Epithelial cell of proximal tubule (primary cell): Measurements from ENCODE around the gene OR2H2. TPM values are rescaled to one million over a fixed set of nuclear protein-coding genes. Genes with fewer than 3 reads are reported as not detected.

Source experiments
- DNase-seq: peaks from one replicate; pipeline ENCODE4 v3.0.0-alpha.2; 2011; ENCODE audit warnings: low read depth
- H3K4me3 ChIP-seq: 2 replicates; pipeline ENCODE4 v1.5.1; 2011; ENCODE audit warnings: low read depth, mild to moderate bottlenecking, low read length
- total RNA-seq: library from RNA; depleted of rRNA; stranded (reverse); fragments of >200 nt; gene quantifications from 2 replicates; pipeline ENCODE4 v1.2.3, GENCODE V29; 2015
- TF ChIP-seq, protein P1 (sequence below): conservative IDR thresholded peaks from 2 replicates; pipeline ENCODE4 v1.5.1; 2012; ENCODE audit warnings: low read depth, mild to moderate bottlenecking, low read length

OR2H2 gene
- not detected in 2 replicates for total RNA-seq

DNA sequence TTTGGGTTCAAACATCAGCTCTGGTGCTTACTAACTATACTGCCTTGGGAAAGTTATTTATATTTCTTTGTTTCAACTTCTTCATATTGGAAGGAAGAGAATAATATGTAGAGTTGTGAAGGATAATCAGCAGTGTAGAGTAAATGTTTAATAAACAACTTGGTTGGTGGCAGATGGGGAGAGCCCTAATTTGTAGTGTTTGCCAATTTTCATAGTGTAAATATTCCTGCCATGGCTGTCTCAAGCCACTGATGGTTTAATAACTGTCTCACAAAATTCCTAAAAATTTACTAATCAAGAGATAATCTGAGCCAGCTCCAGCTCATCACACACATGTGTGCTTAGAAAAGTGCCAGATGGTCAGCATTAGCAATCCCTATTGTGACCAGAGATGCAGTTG is at the start of gene OR2H2:
Gene OR2H2 (plus strand): TSS at position 301 of the 400 bp plus-strand sequence. CDS start 2,824 bp downstream, outside the sequence.
- no peak within 1 kb of the TSS for H3K4me3 ChIP-seq
- no peak for DNase-seq
- TF ChIP-seq, protein P1, sequence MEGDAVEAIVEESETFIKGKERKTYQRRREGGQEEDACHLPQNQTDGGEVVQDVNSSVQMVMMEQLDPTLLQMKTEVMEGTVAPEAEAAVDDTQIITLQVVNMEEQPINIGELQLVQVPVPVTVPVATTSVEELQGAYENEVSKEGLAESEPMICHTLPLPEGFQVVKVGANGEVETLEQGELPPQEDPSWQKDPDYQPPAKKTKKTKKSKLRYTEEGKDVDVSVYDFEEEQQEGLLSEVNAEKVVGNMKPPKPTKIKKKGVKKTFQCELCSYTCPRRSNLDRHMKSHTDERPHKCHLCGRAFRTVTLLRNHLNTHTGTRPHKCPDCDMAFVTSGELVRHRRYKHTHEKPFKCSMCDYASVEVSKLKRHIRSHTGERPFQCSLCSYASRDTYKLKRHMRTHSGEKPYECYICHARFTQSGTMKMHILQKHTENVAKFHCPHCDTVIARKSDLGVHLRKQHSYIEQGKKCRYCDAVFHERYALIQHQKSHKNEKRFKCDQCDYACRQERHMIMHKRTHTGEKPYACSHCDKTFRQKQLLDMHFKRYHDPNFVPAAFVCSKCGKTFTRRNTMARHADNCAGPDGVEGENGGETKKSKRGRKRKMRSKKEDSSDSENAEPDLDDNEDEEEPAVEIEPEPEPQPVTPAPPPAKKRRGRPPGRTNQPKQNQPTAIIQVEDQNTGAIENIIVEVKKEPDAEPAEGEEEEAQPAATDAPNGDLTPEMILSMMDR, result no peak

DNA sequence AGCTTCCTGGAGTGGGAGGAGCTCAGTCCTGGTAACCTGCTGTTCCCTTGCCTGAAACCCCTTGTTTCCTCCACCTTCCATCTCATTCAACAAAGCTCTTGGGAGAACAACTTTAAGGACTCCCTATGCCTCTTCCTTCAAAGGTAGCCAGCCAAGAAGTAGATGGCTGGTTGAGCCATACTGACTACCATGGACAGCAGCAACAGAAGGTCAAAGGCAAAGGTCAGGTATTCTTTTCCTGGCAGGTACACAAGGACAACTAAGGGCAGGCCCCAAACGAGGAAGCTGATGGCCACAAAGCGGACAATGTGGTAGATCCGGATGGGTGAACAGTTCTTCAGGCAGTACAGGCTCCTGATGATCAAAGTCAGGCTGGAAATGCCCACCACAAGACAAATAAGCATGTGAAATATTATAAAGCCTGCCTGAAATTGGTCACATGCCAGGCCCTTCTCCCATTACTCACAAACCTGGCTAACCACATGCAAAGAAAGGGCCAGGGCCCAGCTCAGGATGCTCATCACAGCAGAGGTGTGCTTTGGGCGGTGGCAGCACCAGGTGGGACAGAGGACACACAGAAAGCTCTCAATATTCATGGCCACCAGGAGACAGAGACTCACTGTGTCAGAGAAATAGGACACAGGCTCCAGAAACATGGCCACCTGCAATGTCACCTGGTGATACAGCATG is 47.1 kb upstream of the OR2H2 start:
- no peak for DNase-seq
- TF ChIP-seq, protein P1, result no peak
- H3K4me3 ChIP-seq, result no peak overlapping the region

DNA sequence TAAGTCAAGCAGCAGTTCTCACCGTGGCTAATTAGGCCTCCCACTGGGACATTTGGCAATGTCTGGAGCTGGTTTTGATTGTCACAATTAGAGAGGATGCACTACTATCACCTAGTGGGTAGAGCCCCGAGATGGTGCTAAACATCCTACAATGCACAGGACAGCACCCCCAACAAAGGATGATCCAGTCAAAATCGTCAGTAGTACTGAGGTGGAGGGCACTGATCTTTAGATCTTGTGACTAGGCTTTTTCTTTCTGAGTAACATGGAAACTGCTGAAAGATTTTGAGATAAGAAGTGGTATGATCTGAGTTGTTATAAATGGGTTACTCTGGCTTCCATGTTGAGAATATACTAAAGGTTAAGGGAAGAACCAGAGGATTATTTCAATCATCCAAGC is 37.3 kb upstream of the OR2H2 start:
- no peak for DNase-seq
- TF ChIP-seq, protein P1, result no peak
- H3K4me3 ChIP-seq, result no peak overlapping the region

DNA sequence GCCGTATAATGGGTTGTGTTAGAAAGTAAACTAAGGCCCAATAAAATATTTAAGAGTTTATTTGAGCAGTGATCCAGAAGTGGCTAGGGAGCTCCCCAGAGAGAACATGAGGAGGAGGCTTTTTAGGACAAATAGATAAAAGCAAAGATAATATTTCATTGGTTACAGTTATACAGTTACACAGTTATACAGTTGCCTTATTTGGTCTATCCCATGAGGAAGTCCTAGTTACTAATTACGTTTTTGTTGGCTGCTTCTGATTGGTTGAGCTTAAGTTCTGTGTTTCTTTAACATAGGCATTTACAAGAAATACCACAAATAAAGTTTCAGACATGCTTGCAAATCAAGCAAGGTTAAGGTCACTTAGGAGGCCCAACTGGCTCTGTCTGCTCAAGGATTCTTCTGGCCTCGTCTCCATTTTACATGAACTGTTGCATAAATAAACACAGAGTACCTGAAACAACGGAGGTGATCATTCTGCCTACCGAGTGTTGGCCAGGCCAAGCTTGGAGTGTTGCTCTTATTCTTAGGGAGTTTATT is 32.3 kb upstream of the OR2H2 start:
- peak; percentile 30 for DNase-seq
- H3K4me3 ChIP-seq, result no peak overlapping the region
- TF ChIP-seq, protein P1, result no peak

DNA sequence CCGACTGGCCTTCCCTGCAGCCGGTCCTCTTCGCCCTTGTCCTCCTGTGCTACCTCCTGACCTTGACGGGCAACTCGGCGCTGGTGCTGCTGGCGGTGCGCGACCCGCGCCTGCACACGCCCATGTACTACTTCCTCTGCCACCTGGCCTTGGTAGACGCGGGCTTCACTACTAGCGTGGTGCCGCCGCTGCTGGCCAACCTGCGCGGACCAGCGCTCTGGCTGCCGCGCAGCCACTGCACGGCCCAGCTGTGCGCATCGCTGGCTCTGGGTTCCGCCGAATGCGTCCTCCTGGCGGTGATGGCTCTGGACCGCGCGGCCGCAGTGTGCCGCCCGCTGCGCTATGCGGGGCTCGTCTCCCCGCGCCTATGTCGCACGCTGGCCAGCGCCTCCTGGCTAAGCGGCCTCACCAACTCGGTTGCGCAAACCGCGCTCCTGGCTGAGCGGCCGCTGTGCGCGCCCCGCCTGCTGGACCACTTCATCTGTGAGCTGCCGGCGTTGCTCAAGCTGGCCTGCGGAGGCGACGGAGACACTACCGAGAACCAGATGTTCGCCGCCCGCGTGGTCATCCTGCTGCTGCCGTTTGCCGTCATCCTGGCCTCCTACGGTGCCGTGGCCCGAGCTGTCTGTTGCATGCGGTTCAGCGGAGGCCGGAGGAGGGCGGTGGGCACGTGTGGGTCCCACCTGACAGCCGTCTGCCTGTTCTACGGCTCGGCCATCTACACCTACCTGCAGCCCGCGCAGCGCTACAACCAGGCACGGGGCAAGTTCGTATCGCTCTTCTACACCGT is 31.5 kb upstream of the OR2H2 start:
- DNase-seq, result no peak
- TF ChIP-seq, protein P1, result peak; percentile 13
- H3K4me3 ChIP-seq, result peak overlapping the region; percentile 14

DNA sequence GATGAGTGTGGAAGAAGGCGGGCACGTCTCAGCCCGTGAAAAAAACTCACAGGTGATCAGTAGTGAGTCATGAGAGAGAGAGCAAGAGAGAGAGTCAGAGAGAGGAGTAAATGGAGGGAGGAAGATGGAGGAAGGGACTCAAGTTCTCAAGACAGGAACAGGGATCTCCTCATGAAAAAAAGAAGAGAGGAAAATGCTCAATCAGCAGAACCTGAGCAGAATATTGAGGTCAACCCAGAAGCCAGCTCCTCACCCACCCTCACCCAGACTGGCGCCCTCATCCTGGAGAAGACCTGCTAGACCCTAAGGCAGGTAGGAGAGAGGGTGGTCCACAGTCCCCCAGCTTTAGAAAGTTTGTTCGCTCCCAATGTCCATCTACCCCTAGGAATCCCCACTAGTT is 30.2 kb upstream of the OR2H2 start:
- TF ChIP-seq, protein P1, result no peak
- DNase-seq, result no peak
- no peak overlapping the region for H3K4me3 ChIP-seq

DNA sequence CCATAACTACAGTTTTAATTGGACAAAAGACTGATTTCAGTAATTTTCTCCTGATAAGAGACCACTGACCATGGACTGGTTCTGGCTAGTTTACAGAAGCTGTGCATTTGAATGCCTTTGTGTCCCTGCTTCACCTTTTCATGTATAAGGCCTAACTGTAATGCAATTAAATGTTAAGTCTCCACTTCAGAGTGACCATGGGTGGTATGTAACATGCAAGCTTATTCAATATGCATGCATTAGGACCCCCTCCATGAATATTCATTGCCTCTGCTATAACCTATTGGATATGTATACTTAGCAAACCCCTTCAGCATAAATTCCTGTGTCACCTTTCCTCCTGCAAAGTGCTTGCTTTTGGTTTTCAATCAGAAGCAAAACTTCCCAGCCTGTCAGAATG is 27.6 kb upstream of the OR2H2 start:
- no peak for DNase-seq

More for the DNA sequence above, 27.6 kb upstream of the OR2H2 start:
- no peak overlapping the region for H3K4me3 ChIP-seq
- TF ChIP-seq, protein P1, result no peak
